ENCODE measurements around the gene PNLIPRP2.

DNA sequence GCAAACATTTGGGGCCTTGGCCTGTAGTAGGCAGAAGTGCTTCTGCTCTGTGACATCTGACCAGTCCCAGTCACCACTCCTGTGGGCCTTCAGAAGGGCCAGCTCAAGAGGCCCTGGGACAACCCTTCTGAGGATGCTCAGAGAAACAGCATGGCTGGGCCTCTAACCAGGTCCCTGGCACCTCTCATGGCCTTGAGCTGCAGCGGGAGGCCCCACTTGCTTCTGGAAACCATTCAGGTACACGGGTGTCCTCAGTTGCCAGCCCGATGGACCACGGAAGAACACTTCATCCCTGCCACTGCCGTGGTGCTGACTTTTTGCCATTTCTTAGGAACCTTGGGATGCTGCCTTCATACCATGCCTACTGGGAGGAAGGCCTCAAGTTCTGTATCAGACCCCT is 64.0 kb downstream of the PNLIPRP2 start:
- TF ChIP-seq CTCF (conservative IDR thresholded peaks at IDR 0.05; ENCODE audit: low read depth, low read length) (no peak), MAFK (IDR thresholded peaks at IDR 0.05; ENCODE audit: low read depth, low read length) (no peak), RCOR1 (IDR thresholded peaks at IDR 0.05; ENCODE audit: insufficient replicate concordance, low read length) (no peak)

All from IMR-90 (cell line).